Central memory CD8-positive, alpha-beta T cell (primary cell): ENCODE data around the gene SELENOO.

Experiments used
- ATAC-seq: fragments of 150-1000 bp; cut with Tn5 transposase; replicated peaks from 2 replicates; pipeline ENCODE4 v1.10.0; 2022; ENCODE audit warnings: mild to moderate bottlenecking, moderate FRiP score, moderate number of reproducible peaks; ENCODE audit not compliant: poor library complexity, severe bottlenecking; ENCODE audit errors: extremely low read depth
- DNase-seq, 2 donors: peaks; one replicate each; pipeline ENCODE4 v3.0.0; 2021; ENCODE audit warnings: low spot score in 2 of 2
- H3K27ac Mint-ChIP-seq: one replicate; pipeline ENCODE4 v1.8.0; 2022; ENCODE audit warnings: low read depth, mild to moderate bottlenecking, moderate library complexity, mixed read lengths
- H3K27me3 Mint-ChIP-seq: one replicate; pipeline ENCODE4 v1.8.0; 2022; ENCODE audit warnings: mixed read lengths
- H3K36me3 Mint-ChIP-seq: one replicate; pipeline ENCODE4 v1.8.0; 2022; ENCODE audit warnings: mild to moderate bottlenecking, moderate library complexity, mixed read lengths; ENCODE audit not compliant: insufficient read depth
- H3K4me1 Mint-ChIP-seq: one replicate; pipeline ENCODE4 v1.8.0; 2022; ENCODE audit warnings: mixed read lengths
- H3K4me3 Mint-ChIP-seq: one replicate; pipeline ENCODE4 v1.8.0; 2022; ENCODE audit warnings: mild to moderate bottlenecking, moderate library complexity, mixed read lengths
- H3K9me3 Mint-ChIP-seq: one replicate; pipeline ENCODE4 v1.8.0; 2022; ENCODE audit warnings: mixed read lengths

The SELENOO gene

GRCh38 chr22:50213263-50213662, 12.5 kb downstream of the SELENOO start:
- ATAC-seq (no peak), DNase-seq (no peak)
- peaks cover 37% of the 10 kb centered on the region for H3K36me3 Mint-ChIP-seq

GRCh38 chr22:50215297-50216054, 14.7 kb downstream of the SELENOO start:
- Mint-ChIP-seq H3K27ac (peak overlapping the region; percentile 68), H3K27me3 (no peaks in the 10 kb centered on the region), H3K36me3 (peaks cover 37% of the 10 kb centered on the region), H3K4me1 (peaks cover 22% of the 10 kb centered on the region), H3K4me3 (no peak overlapping the region), H3K9me3 (no peaks in the 10 kb centered on the region)
- ATAC-seq (peak; percentile 12), DNase-seq (no peak)

More at GRCh38 chr22:50213263-50213662, 12.5 kb downstream of the SELENOO start:
- no peaks in the 10 kb centered on the region for H3K27me3 Mint-ChIP-seq
- H3K4me1 Mint-ChIP-seq, result peaks cover 28% of the 10 kb centered on the region
- H3K27ac Mint-ChIP-seq, result peak overlapping the region; percentile 22
- no peaks in the 10 kb centered on the region for H3K9me3 Mint-ChIP-seq
- H3K4me3 Mint-ChIP-seq, result no peak overlapping the region

GRCh38 chr22:50216055-50216683, 15.4 kb downstream of the SELENOO start:
- ATAC-seq (no peak), DNase-seq (no peak)
- H3K27me3 Mint-ChIP-seq, result no peaks in the 10 kb centered on the region
- H3K4me1 Mint-ChIP-seq, result peaks cover 22% of the 10 kb centered on the region
- no peaks in the 10 kb centered on the region for H3K9me3 Mint-ChIP-seq
- no peak overlapping the region for H3K27ac Mint-ChIP-seq
- H3K4me3 Mint-ChIP-seq, result no peak overlapping the region
- H3K36me3 Mint-ChIP-seq, result peaks cover 40% of the 10 kb centered on the region

- Mint-ChIP-seq H3K27ac (no peak overlapping the region), H3K4me3 (no peak overlapping the region), H3K9me3 (no peaks in the 10 kb centered on the region), H3K4me1 (peaks cover 22% of the 10 kb centered on the region), H3K36me3 (peaks cover 41% of the 10 kb centered on the region), H3K27me3 (no peaks in the 10 kb centered on the region)
- ATAC-seq (no peak), DNase-seq (no peak)
Observed at GRCh38 chr22:50216684-50217520, 16.1 kb downstream of the SELENOO start.

GRCh38 chr22:50217543-50218152, 16.8 kb downstream of the SELENOO start:
- no peak overlapping the region for H3K4me3 Mint-ChIP-seq
- peaks cover 19% of the 10 kb centered on the region for H3K4me1 Mint-ChIP-seq
- H3K36me3 Mint-ChIP-seq, result peaks cover 43% of the 10 kb centered on the region
- DNase-seq (no peak), ATAC-seq (no peak)
- no peaks in the 10 kb centered on the region for H3K9me3 Mint-ChIP-seq
- H3K27ac Mint-ChIP-seq, result no peak overlapping the region
- no peaks in the 10 kb centered on the region for H3K27me3 Mint-ChIP-seq

GRCh38 chr22:50218153-50218995, 17.6 kb downstream of the SELENOO start:
- H3K36me3 Mint-ChIP-seq, result peaks cover 47% of the 10 kb centered on the region
- H3K27ac Mint-ChIP-seq, result peak overlapping the region; percentile 81
- H3K4me1 Mint-ChIP-seq, result peaks cover 13% of the 10 kb centered on the region
- H3K4me3 Mint-ChIP-seq, result no peak overlapping the region
- ATAC-seq (no peak), DNase-seq (no peak)
- H3K27me3 Mint-ChIP-seq, result no peaks in the 10 kb centered on the region
- H3K9me3 Mint-ChIP-seq, result no peaks in the 10 kb centered on the region

- H3K27me3 Mint-ChIP-seq, result no peaks in the 10 kb centered on the region
- H3K27ac Mint-ChIP-seq, result peak overlapping the region; percentile 81
- DNase-seq, result no peak
- H3K9me3 Mint-ChIP-seq, result no peaks in the 10 kb centered on the region
- peaks cover 11% of the 10 kb centered on the region for H3K4me1 Mint-ChIP-seq
- no peak overlapping the region for H3K4me3 Mint-ChIP-seq
- peaks cover 52% of the 10 kb centered on the region for H3K36me3 Mint-ChIP-seq
- no peak for ATAC-seq
Observed at GRCh38 chr22:50218996-50219727, 18.4 kb downstream of the SELENOO start.

GRCh38 chr22:50219800-50220602, 19.2 kb downstream of the SELENOO start:
- no peaks in the 10 kb centered on the region for H3K27me3 Mint-ChIP-seq
- H3K9me3 Mint-ChIP-seq, result no peaks in the 10 kb centered on the region
- H3K4me1 Mint-ChIP-seq, result peaks cover 8% of the 10 kb centered on the region
- H3K4me3 Mint-ChIP-seq, result no peak overlapping the region
- ATAC-seq (no peak), DNase-seq (no peak)
- H3K27ac Mint-ChIP-seq, result peak overlapping the region; percentile 19
- peaks cover 48% of the 10 kb centered on the region for H3K36me3 Mint-ChIP-seq

GRCh38 chr22:50220603-50221409, 20.0 kb downstream of the SELENOO start:
- Mint-ChIP-seq H3K27me3 (no peaks in the 10 kb centered on the region), H3K27ac (no peak overlapping the region), H3K4me3 (no peak overlapping the region), H3K4me1 (peaks cover 4% of the 10 kb centered on the region), H3K9me3 (no peaks in the 10 kb centered on the region), H3K36me3 (peaks cover 48% of the 10 kb centered on the region)
- no peak for DNase-seq
- no peak for ATAC-seq
